ENCODE measurements around the gene C3orf70.

C3orf70 gene

GRCh38 chr3:185152410-185153170 is at the start of gene C3orf70:
Gene C3orf70, minus strand, starts transcription at chr3:185153060. Its CDS starts 237 bp downstream, at chr3:185152823.
- peak in 1 of 2 donors; percentile 9 for DNase-seq (ENCODE audit: low read depth in 1 of 2, low spot score in 1 of 2)

GRCh38 chr3:185200639-185201038 is 47.8 kb upstream of the C3orf70 start:
- DNase-seq (ENCODE audit: low read depth in 1 of 2, low spot score in 1 of 2), result no peak

- DNase-seq (ENCODE audit: low read depth in 1 of 2, low spot score in 1 of 2), result no peak
Observed at GRCh38 chr3:185199671-185200070, 46.8 kb upstream of the C3orf70 start.

- no peak for DNase-seq (ENCODE audit: low read depth in 1 of 2, low spot score in 1 of 2)
Observed at GRCh38 chr3:185199206-185199605, 46.3 kb upstream of the C3orf70 start.

GRCh38 chr3:185197068-185197467 is 44.2 kb upstream of the C3orf70 start:
- no peak for DNase-seq (ENCODE audit: low read depth in 1 of 2, low spot score in 1 of 2)

- no peak for DNase-seq (ENCODE audit: low read depth in 1 of 2, low spot score in 1 of 2)
Observed at GRCh38 chr3:185195652-185196051, 42.8 kb upstream of the C3orf70 start.

- DNase-seq (ENCODE audit: low read depth in 1 of 2, low spot score in 1 of 2), result no peak
Observed at GRCh38 chr3:185188816-185189215, 36.0 kb upstream of the C3orf70 start.

- no peak for DNase-seq (ENCODE audit: low read depth in 1 of 2, low spot score in 1 of 2)
Observed at GRCh38 chr3:185187391-185187790, 34.5 kb upstream of the C3orf70 start.

- no peak for DNase-seq (ENCODE audit: low read depth in 1 of 2, low spot score in 1 of 2)
Observed at GRCh38 chr3:185176750-185177359, 24.0 kb upstream of the C3orf70 start.

GRCh38 chr3:185175370-185175987 is 22.6 kb upstream of the C3orf70 start:
- no peak for DNase-seq (ENCODE audit: low read depth in 1 of 2, low spot score in 1 of 2)

- no peak for DNase-seq (ENCODE audit: low read depth in 1 of 2, low spot score in 1 of 2)
Observed at GRCh38 chr3:185172086-185173049, 19.5 kb upstream of the C3orf70 start.

- no peak for DNase-seq (ENCODE audit: low read depth in 1 of 2, low spot score in 1 of 2)
Observed at GRCh38 chr3:185164428-185165217, 11.8 kb upstream of the C3orf70 start.

GRCh38 chr3:185162634-185163033 is 9.8 kb upstream of the C3orf70 start:
- no peak for DNase-seq (ENCODE audit: low read depth in 1 of 2, low spot score in 1 of 2)

GRCh38 chr3:185161761-185162160 is 8.9 kb upstream of the C3orf70 start:
- DNase-seq (ENCODE audit: low read depth in 1 of 2, low spot score in 1 of 2), result no peak

GRCh38 chr3:185157347-185157746 is 4.5 kb upstream of the C3orf70 start:
- no peak for DNase-seq (ENCODE audit: low read depth in 1 of 2, low spot score in 1 of 2)

- no peak for DNase-seq (ENCODE audit: low read depth in 1 of 2, low spot score in 1 of 2)
Observed at GRCh38 chr3:185155678-185156077, 2.8 kb upstream of the C3orf70 start.

GRCh38 chr3:185153861-185154629 is 1.2 kb upstream of the C3orf70 start:
- no peak for DNase-seq (ENCODE audit: low read depth in 1 of 2, low spot score in 1 of 2)

GRCh38 chr3:185153171-185153771 is 411 bp upstream of the C3orf70 start:
- no peak for DNase-seq (ENCODE audit: low read depth in 1 of 2, low spot score in 1 of 2)

GRCh38 chr3:185151964-185152409 is 873 bp downstream of the C3orf70 start:
- DNase-seq (ENCODE audit: low read depth in 1 of 2, low spot score in 1 of 2), result no peak
